GM21381 (cell line): Measurements from ENCODE around the gene GOLGA6L9.
"Not testable (repeated sequence)": the region's sequence is repeated elsewhere in the genome, so short reads cannot be mapped to it uniquely, and the experiment has no call there.

Source experiments
- ATAC-seq: cut with Tn5 transposase; IDR thresholded peaks from one replicate; pipeline ENCODE4 v1.9.1; 2021; ENCODE audit warnings: mild to moderate bottlenecking, moderate library complexity; ENCODE audit not compliant: unreplicated experiment

The GOLGA6L9 gene

DNA sequence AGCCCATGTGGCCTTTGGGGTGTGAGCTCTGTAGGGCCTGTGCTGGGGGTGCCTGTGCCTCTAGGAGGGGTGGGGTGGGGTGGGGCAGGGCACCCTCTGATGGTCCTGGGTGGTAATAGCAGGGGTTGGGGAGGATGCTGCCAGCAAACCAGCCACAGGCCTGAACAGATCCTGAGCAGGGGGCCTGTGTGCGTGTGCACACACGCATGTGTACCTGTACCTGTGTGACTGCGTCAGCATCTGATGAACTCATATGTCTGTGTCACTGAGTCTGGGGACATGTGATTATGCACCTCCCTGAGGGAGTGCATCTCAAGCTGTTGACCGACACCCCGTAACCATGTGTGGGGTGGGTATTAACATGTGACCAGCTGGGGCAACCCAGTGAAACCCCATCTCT, 36.0 kb downstream of the GOLGA6L9 start:
- not testable (repeated sequence) for ATAC-seq

DNA sequence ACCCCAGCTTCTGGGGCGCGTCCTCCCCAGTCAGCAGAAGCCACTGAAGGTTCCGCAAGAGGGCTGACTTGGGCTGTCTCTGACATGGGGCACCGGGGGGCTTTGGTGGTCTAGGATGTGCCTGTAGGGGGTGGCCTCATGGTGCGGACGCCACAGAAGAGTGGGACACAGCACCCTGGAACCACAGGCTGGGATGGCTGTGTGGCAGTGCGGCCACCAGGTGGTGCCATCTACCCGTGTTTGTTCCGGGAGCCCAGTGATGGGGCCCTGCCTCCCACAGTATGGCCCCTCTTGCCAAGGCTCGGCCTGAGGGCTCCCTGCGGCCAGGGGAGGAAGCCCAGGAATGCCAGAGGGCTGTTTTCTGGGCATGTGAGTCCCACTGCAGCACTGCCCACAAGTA, 38.6 kb downstream of the GOLGA6L9 start:
- peak; percentile 95 for ATAC-seq

DNA sequence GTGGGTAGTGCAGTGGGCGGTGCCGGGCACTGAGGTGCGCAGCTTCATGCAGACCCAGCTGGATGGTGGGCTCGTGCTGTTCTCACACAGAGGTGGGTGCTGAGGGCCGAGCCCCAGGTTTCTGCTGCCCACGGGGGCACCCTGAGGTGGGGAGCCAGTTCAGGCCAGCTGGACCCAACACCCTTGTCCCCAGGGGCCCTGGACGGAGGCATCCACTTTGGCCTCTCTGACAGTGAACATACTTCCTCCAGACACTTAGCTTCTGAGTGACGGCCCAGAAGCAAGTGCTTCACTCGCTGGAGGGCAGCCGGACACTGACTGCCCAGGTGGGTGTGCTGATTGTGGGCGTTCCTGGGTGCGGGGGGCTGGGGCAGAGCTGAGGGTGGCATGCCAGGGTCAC, 39.8 kb downstream of the GOLGA6L9 start:
- ATAC-seq: not testable (repeated sequence)

DNA sequence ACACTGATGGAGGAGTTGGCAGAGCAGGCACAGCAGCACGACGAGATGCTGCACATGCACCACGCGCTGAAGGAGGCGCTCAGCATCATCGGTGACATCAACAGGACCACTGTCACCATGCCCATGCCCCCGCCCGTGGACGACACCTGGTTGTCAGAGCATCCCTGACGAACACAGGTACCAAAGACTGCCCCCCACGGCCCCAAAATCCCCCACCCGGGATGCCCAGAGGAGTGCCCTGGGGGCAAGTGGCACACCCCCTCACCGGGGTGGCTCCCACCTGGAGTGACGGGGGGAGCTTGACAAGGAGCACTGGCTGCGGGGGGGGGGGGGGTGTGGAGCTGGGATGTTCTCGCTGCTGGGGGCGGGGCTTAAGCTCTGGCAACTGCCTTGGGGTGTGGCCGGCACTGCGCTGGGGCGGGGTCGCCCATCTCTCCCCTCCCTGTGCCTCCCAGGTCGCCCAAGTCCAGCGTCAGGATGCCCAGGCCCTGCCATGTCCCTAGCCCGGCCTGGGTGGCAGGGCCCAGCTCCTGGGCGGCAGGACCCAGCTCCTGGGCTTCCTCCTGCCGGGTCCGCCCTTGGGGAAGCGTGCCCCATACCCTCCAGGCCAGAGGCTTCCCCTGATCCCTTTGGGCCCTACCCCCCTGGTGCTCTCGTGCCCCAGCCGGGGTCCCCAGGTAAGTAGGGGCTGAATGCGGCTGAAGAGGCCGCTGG, 42.8 kb downstream of the GOLGA6L9 start:
- ATAC-seq: not testable (repeated sequence)

DNA sequence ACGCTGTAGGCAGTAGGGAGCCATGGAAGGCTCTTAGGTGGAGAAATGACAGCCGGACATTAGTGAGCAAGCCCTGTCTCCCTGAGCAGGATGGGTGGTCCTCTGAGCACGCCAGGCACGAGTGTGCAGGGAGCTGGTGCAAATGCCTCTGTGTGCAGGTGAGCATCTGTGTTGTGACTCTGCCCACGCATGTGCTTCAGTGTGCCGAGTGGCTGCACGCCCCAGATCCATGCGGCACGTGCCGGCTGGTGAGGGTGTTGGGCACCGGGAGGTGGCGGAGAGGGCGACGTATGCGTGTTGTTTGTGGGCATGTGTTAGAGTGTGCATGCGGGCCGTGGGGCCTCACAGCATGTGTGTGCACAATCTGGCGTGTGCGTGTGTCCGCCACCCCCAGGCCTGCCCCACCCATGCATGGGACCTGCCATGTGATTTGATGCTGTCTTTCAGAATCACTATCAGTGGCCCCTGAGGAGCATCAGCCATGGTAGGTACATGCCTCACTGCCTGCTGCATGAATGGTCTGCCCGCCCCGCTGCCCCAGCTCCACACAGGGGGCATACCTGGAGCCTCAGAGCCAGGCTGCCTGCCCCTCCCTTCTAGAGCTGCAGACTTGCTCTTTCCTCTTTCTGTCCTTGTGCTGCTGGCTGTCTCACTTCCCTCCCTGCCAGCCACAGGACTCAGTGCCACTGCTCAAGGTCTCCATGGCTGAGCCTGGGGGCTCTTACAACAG, 45.1 kb downstream of the GOLGA6L9 start:
- ATAC-seq: not testable (repeated sequence)

DNA sequence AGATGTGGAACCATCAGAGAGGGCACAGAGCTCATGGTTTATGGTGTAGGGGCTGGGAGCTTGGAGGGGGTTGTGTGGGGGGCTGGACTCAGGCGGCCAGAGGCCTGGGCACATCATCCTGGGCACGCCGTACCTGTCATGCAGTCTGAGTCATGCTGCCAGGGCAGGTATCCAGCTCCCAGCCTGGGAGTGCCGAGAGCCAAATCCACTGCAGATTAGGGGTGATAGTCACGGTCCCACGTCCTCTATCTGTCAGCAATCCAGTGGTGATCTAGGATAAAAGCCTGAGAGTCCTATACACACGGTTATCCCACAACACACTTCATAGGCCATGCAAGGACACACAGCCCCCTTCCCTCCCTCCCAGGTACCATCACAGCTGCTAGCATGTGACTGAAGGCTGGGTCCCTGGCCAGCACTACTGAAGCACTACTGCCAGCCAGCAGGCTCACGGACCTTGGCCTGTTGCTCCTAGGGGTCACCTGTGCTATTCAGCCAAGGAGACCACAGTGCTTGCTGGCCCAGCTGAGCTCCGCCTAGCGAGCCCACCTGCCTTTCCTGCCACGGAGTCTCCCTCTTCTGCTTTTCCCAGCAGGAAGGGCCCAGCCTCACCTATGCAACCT, 45.8 kb downstream of the GOLGA6L9 start:
- not testable (repeated sequence) for ATAC-seq

DNA sequence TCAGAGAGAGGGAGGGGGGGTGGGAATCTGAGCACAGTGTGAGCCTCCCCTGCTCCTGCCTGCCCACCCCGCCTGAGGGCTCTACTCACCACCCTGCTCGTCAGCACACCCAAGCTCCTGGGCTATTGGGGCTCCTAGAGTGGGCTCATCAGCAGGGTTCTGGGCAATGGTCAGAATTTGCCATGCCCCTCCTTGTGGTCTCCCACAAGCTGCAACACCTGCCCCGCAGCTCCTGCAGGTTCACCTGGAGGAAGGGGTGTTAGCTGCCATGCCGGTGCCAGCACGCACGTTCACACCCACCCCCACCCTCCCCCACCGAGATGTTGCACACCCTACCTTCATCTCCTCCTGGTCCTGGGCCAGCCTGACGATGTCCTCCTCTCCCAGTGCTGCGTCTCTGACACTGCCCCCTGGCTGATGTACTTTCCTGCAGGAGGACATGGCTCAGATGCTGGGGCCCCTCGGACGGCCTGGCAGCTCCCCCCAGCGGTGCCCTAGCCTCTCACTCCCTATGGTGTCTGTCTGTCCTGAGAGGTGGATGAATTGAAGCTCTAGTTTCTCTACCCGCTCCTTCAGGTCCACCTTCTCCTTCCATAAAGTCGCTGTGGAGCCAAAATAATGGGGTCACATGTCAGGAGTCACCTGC, 47.2 kb downstream of the GOLGA6L9 start:
- ATAC-seq: not testable (repeated sequence)

DNA sequence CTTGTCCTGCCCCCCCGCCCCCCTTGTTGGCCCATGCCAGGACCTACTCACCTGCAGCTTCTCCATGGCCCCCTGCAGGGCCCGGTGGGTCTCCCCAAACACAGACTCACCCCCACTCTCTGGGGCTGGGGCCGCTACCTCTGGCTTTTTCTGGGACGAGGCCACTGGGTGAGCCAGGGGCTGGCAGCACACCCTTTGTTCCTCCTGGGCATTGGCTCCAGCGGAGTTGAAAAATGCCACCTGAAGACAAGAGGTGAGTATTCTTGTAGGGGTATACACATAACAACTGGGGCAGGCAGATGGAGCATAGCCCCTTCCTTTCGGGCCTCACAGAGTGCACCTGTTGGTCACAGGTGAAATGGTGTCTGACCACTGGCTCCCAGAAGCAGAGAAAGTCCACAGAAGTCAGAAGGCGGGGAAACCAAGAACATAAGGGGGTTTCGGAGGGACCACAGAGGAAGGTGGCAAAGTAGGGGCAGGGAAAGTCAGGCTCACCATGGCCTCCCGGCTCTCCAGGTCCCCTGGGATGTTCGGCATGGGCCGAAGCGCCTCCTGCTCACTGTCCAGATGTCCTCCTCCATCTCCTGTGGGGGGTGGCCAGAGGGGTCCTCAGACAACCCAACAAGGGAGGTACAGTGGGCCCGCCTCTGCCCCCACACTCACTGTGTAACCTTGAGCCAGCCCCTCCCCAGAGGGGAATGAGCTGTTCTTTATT, 47.9 kb downstream of the GOLGA6L9 start:
- ATAC-seq: not testable (repeated sequence)
